Muscle layer of colon (tissue), 2 donors: ENCODE data around the gene SNX30.

ENCODE experiments used
- H3K27ac ChIP-seq: one replicate; pipeline ENCODE4 v1.7.0; 2013; ENCODE audit warnings: low read depth, mild to moderate bottlenecking, low read length, moderate library complexity
- H3K27me3 ChIP-seq, 2 donors: one replicate each; pipeline ENCODE4 v1.7.0; 2013; ENCODE audit warnings: low read length in 2 of 2, mild to moderate bottlenecking in 2 of 2; ENCODE audit not compliant: insufficient read depth in 2 of 2, control insufficient read depth in 1 of 2
- H3K36me3 ChIP-seq: one replicate; pipeline ENCODE4 v1.7.0; 2013; ENCODE audit warnings: mild to moderate bottlenecking, low read length; ENCODE audit not compliant: insufficient read depth
- H3K4me1 ChIP-seq: one replicate; pipeline ENCODE4 v1.7.0; 2013; ENCODE audit warnings: mild to moderate bottlenecking, low read length; ENCODE audit not compliant: insufficient read depth
- H3K4me3 ChIP-seq, 2 donors: one replicate each; pipeline ENCODE4 v1.7.0; 2013; ENCODE audit warnings: low read length in 2 of 2, low read depth in 1 of 2, mild to moderate bottlenecking in 1 of 2, moderate library complexity in 1 of 2
- H3K9ac ChIP-seq: one replicate; pipeline ENCODE4 v1.7.0; 2013; ENCODE audit warnings: low read length
- H3K9me3 ChIP-seq: one replicate; pipeline ENCODE4 v1.7.0; 2013; ENCODE audit warnings: mild to moderate bottlenecking, low read length
- donor health status: abdominal sarcoma.
- donor health status: Adenocarcinoma of cecum.

The SNX30 gene

DNA sequence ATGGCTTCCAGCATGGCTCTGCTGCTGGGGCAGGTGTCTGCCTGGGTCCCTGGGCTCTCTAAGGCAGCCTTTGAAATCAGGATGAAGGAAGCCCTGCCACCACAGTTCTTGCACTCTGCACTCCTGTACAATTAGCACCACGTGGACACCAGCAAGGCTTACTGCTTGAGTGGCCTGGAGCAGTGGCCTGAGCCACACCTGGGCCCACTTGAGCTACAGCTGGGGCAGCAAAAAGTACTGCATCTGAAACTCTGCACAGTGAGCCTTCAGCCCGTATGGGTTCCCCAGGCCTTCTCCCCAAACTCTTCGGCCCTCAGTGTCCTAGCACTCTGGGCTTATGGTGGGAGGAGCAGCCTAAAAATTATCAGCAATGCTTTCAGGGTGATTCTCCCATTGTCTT, 24.6 kb upstream of the SNX30 start:
- H3K9ac ChIP-seq = no peak overlapping the region
- no peak overlapping the region for H3K27ac ChIP-seq
- no peaks in the 10 kb centered on the region for H3K27me3 ChIP-seq
- no peaks in the 10 kb centered on the region for H3K9me3 ChIP-seq
- H3K36me3 ChIP-seq = no peaks in the 10 kb centered on the region
- no peaks in the 10 kb centered on the region for H3K4me1 ChIP-seq
- H3K4me3 ChIP-seq = no peak overlapping the region

DNA sequence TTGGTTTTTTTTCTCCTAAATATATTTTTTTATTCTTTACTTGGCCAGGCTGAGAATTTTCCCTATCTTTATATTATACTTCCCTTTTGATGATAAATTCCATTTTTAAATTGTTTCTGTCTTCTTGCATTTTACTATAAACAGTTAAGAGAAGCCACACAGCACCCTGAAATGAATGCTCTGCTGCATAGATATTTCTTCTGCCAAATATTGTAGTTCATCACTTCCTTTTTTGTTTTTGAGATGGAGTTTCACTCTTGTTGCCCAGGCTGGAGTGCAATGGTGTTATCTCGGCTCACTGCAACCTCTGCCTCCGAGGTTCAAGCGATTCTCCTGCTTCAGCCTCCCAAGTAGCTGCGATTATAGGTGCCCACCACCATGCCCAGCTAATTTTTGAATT, 24.1 kb upstream of the SNX30 start:
- H3K36me3 ChIP-seq = no peaks in the 10 kb centered on the region
- H3K4me3 ChIP-seq = no peak overlapping the region
- H3K9me3 ChIP-seq = no peaks in the 10 kb centered on the region
- no peaks in the 10 kb centered on the region for H3K4me1 ChIP-seq
- no peak overlapping the region for H3K27ac ChIP-seq
- H3K27me3 ChIP-seq = no peaks in the 10 kb centered on the region
- H3K9ac ChIP-seq = no peak overlapping the region

DNA sequence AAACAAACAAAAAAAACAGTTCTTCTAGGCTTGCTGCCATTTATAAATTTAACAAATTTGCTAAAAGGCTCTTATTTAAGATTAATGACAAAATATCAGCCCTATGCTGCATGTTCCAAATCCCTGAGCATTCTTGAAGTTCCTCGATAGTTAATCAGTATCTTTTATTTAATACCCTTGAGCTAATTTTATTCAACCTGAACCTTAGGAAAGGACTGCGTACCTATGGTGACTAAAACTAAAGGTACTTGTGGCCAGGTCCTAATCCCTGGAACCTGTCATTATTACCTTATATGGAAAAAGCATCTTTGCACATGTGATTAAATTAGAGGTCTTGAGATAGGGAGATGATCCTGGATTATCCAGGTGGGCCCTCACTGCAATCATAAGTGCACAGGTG, 22.2 kb upstream of the SNX30 start:
- Histone ChIP-seq H3K9me3 (no peaks in the 10 kb centered on the region), H3K4me1 (no peaks in the 10 kb centered on the region), H3K4me3 (no peak overlapping the region), H3K27ac (no peak overlapping the region), H3K36me3 (no peaks in the 10 kb centered on the region), H3K9ac (no peak overlapping the region), H3K27me3 (no peaks in the 10 kb centered on the region)

DNA sequence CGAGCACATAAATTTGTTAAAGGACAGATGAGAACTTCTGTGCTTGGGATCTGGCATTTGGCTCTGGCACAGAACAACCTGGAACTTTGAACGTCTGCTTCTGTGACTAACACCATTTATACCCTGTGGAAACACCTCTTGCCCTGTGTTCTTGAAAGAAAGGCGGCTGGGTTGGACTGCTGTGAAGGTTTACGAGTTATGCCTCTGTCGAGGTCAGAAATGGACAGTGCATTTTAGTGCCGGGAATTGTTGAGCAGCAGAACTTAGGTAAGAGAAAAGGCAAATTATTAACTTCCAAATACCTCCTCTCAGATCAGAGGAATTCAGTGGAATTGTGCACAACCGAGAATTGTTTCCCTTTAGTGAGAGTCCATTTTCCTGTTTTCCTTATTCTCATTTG, 18.6 kb upstream of the SNX30 start:
- no peaks in the 10 kb centered on the region for H3K4me1 ChIP-seq
- H3K36me3 ChIP-seq = no peaks in the 10 kb centered on the region
- H3K27ac ChIP-seq = no peak overlapping the region
- H3K9ac ChIP-seq = no peak overlapping the region
- no peaks in the 10 kb centered on the region for H3K27me3 ChIP-seq
- no peak overlapping the region for H3K4me3 ChIP-seq
- no peaks in the 10 kb centered on the region for H3K9me3 ChIP-seq

- Histone ChIP-seq H3K36me3 (no peaks in the 10 kb centered on the region), H3K27ac (no peak overlapping the region), H3K27me3 (no peaks in the 10 kb centered on the region), H3K9me3 (no peaks in the 10 kb centered on the region), H3K9ac (no peak overlapping the region), H3K4me3 (no peak overlapping the region), H3K4me1 (no peaks in the 10 kb centered on the region)
Observed at GRCh38 chr9:112734892-112735291, 15.7 kb upstream of the SNX30 start.

DNA sequence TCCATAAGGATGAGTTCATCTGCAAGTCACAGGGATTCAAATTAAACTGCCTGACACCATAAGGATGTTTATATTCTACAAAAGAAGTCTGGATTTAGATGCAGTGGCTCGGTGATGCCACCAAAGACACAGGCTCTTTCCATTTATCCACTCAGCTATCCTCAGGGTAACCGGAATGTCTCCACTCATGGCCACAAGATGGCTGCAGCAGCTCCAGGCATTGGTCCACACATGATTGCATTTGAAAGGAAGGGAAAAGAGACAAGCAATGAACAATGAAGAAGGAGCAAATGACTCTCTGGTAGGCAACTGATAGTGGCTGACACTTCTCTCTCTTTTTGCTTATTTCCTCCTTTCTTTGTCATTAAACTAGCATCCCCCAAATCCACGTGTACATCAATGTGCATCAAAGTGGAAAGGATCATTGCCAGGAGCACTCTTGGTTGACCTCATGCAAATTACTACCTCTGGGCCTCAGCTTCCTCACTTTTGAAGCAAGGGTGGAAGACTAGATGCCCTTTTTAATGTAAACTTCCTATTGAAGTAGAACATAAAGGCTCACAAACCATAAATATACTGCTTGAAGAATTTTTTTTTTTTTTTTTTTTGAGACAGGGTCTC, 7.2 kb upstream of the SNX30 start:
- Histone ChIP-seq H3K27me3 (no peaks in the 10 kb centered on the region), H3K36me3 (no peaks in the 10 kb centered on the region), H3K27ac (no peak overlapping the region), H3K4me1 (no peaks in the 10 kb centered on the region), H3K4me3 (no peak overlapping the region), H3K9ac (no peak overlapping the region), H3K9me3 (no peaks in the 10 kb centered on the region)

DNA sequence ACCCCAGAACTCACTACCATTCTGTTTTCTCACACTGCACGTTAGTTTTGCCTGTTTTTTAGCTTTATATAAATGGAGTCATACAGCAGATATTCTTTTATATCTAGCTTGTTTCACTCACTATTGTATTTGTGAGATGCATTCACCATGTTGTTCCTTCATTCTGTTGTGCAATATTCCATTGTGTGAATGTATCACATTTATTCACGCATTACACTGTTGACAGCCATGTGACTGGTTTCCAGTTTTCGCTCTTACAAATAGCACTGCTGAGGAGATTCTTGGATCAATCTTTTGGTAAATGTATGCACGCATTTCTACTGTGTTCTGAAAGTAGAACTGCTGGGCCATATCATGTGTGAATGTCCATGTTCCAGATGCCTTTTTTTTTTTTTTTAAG, 6.4 kb upstream of the SNX30 start:
- no peak overlapping the region for H3K9ac ChIP-seq
- no peaks in the 10 kb centered on the region for H3K4me1 ChIP-seq
- no peaks in the 10 kb centered on the region for H3K27me3 ChIP-seq
- no peaks in the 10 kb centered on the region for H3K9me3 ChIP-seq
- no peak overlapping the region for H3K27ac ChIP-seq
- H3K4me3 ChIP-seq = no peak overlapping the region
- no peaks in the 10 kb centered on the region for H3K36me3 ChIP-seq

GRCh38 chr9:112747094-112747493, 3.5 kb upstream of the SNX30 start:
- Histone ChIP-seq H3K9ac (no peak overlapping the region), H3K9me3 (no peaks in the 10 kb centered on the region), H3K27me3 (no peaks in the 10 kb centered on the region), H3K4me1 (peaks cover 11% of the 10 kb centered on the region), H3K36me3 (no peaks in the 10 kb centered on the region), H3K4me3 (no peak overlapping the region), H3K27ac (no peak overlapping the region)

DNA sequence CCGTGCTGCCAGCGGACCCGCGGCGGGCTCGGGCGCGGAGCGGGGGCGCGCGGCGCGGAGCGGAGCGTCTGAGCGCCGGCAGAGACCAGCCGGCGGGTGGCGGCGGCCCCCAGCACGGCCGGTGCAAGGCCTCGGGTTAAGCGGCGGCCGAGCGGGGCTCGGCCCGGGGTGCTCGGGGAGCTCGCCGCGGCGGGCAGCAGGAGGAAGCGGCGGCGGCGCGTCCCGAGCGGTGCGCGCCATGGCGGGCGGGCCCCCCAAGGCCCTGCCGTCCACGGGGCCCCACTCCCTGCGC, 150 bp downstream of the SNX30 start:
- Histone ChIP-seq H3K36me3 (no peaks in the 10 kb centered on the region), H3K4me3 (peak overlapping the region; percentile 84 to 92), H3K9ac (no peak overlapping the region), H3K27me3 (no peaks in the 10 kb centered on the region), H3K9me3 (no peaks in the 10 kb centered on the region), H3K27ac (peak overlapping the region; percentile 82), H3K4me1 (peaks cover 45% of the 10 kb centered on the region)

- Histone ChIP-seq H3K9ac (peak overlapping the region; percentile 40), H3K4me3 (peak overlapping the region; percentile 84 to 92), H3K36me3 (no peaks in the 10 kb centered on the region), H3K27ac (peak overlapping the region; percentile 82), H3K9me3 (no peaks in the 10 kb centered on the region), H3K27me3 (no peaks in the 10 kb centered on the region), H3K4me1 (peaks cover 50% of the 10 kb centered on the region)
Observed at GRCh38 chr9:112751056-112751795, 666 bp downstream of the SNX30 start.

GRCh38 chr9:112752334-112753125, 2.0 kb downstream of the SNX30 start:
- Histone ChIP-seq H3K36me3 (no peaks in the 10 kb centered on the region), H3K4me3 (no peak overlapping the region), H3K27ac (no peak overlapping the region), H3K4me1 (peaks cover 62% of the 10 kb centered on the region), H3K9ac (no peak overlapping the region), H3K9me3 (no peaks in the 10 kb centered on the region), H3K27me3 (no peaks in the 10 kb centered on the region)
